HFFc6 (cell line): ENCODE data around the gene CCDC106. TPM values are rescaled to one million over a fixed set of nuclear protein-coding genes. Genes with fewer than 3 reads are reported as not detected.

Experiments used
- DNase-seq: peaks from one replicate; pipeline ENCODE4 v3.0.0-alpha.2; 2018
- H3K27ac Mint-ChIP-seq: 2 replicates; pipeline ENCODE4 v1.8.0; 2020; ENCODE audit warnings: mild to moderate bottlenecking, mixed read lengths
- H3K27me3 Mint-ChIP-seq: 2 replicates; pipeline ENCODE4 v1.8.0; 2021; ENCODE audit warnings: mild to moderate bottlenecking, moderate library complexity, mixed read lengths; ENCODE audit not compliant: insufficient read depth
- H3K36me3 Mint-ChIP-seq: 2 replicates; pipeline ENCODE4 v1.8.0; 2021; ENCODE audit warnings: low read depth, mixed read lengths
- H3K4me1 Mint-ChIP-seq: 2 replicates; pipeline ENCODE4 v1.8.0; 2020; ENCODE audit warnings: low read depth, mixed read lengths
- H3K4me3 Mint-ChIP-seq: 2 replicates; pipeline ENCODE4 v1.8.0; 2020; ENCODE audit warnings: mild to moderate bottlenecking, moderate library complexity, mixed read lengths
- H3K9me3 Mint-ChIP-seq: 2 replicates; pipeline ENCODE4 v1.8.0; 2020; ENCODE audit warnings: mild to moderate bottlenecking, mixed read lengths
- CTCF ChIP-seq: fragments of 200-600 bp; sonication (generic); IDR thresholded peaks from 2 replicates; pipeline ENCODE4 v1.5.0; 2021; ENCODE audit warnings: antibody characterized with exemption, mild to moderate bottlenecking
- total RNA-seq, 6 experiments: library from RNA; stranded (reverse); fragmentation: NEBNext Ultra II Directional; extraction: Animal tissue kit (Norgen Biotek cat#: 25700); gene quantifications; 2 replicates in 1 of 6; 3 replicates in 5 of 6; pipeline ENCODE4 v1.2.3, GENCODE V29; 2021

The CCDC106 gene
- total RNA-seq, 6 experiments from 2014 or later: 12.9 to 17.4 (median 14.0) TPM

GRCh38 chr19:55621205-55621672 is 26.8 kb upstream of the CCDC106 start:
- TF ChIP-seq CTCF: no peak
- Mint-ChIP-seq H3K27me3 (peaks cover 3% of the 10 kb centered on the region), H3K36me3 (peaks cover 34% of the 10 kb centered on the region), H3K9me3 (no peaks in the 10 kb centered on the region; the same call in 1 of the 2 replicates), H3K27ac (no peak overlapping the region), H3K4me3 (no peak overlapping the region), H3K4me1 (peaks cover 31% of the 10 kb centered on the region)
- no peak for DNase-seq

- no peak overlapping the region for H3K27ac Mint-ChIP-seq
- H3K9me3 Mint-ChIP-seq: no peaks in the 10 kb centered on the region; the same call in 1 of the 2 replicates
- H3K27me3 Mint-ChIP-seq: peaks cover 3% of the 10 kb centered on the region
- no peak for TF ChIP-seq CTCF
- H3K4me3 Mint-ChIP-seq: no peak overlapping the region
- peaks cover 31% of the 10 kb centered on the region for H3K4me1 Mint-ChIP-seq
- DNase-seq: no peak
- H3K36me3 Mint-ChIP-seq: peaks cover 34% of the 10 kb centered on the region
These were observed 26.3 kb upstream of the CCDC106 start for GRCh38 chr19:55621673-55622231.

- TF ChIP-seq CTCF: no peak
- peaks cover 3% of the 10 kb centered on the region for H3K27me3 Mint-ChIP-seq
- no peak overlapping the region for H3K4me3 Mint-ChIP-seq
- H3K36me3 Mint-ChIP-seq: peaks cover 31% of the 10 kb centered on the region
- no peak for DNase-seq
- no peak overlapping the region for H3K27ac Mint-ChIP-seq
- H3K4me1 Mint-ChIP-seq: peaks cover 31% of the 10 kb centered on the region
- no peaks in the 10 kb centered on the region; the same call in 1 of the 2 replicates for H3K9me3 Mint-ChIP-seq
These were observed 25.6 kb upstream of the CCDC106 start for GRCh38 chr19:55622242-55622969.

GRCh38 chr19:55623130-55623529 is 24.9 kb upstream of the CCDC106 start:
- Mint-ChIP-seq H3K9me3 (no peaks in the 10 kb centered on the region; the same call in 1 of the 2 replicates), H3K27ac (no peak overlapping the region), H3K36me3 (peaks cover 26% of the 10 kb centered on the region), H3K27me3 (peaks cover 3% of the 10 kb centered on the region), H3K4me3 (no peak overlapping the region), H3K4me1 (peaks cover 31% of the 10 kb centered on the region)
- no peak for DNase-seq
- no peak for TF ChIP-seq CTCF

GRCh38 chr19:55623561-55623960 is 24.5 kb upstream of the CCDC106 start:
- DNase-seq: no peak
- TF ChIP-seq CTCF: no peak
- Mint-ChIP-seq H3K27ac (peak overlapping the region; percentile 96), H3K9me3 (no peaks in the 10 kb centered on the region; the same call in 1 of the 2 replicates), H3K4me3 (peak overlapping the region; percentile 88), H3K27me3 (peaks cover 3% of the 10 kb centered on the region), H3K4me1 (peaks cover 31% of the 10 kb centered on the region), H3K36me3 (peaks cover 26% of the 10 kb centered on the region)
